Loucy (cell line): ENCODE measurements around the gene CDC73.

Source experiments
- EZH2phosphoT487 ChIP-seq: fragments of 200-600 bp; IDR thresholded peaks from 2 replicates; pipeline ENCODE4 v1.6.1; 2018; ENCODE audit warnings: antibody characterized with exemption, mild to moderate bottlenecking, moderate library complexity, borderline replicate concordance
- TF ChIP-seq, protein P1 (sequence below): fragments of 200-600 bp; sonication (generic); conservative IDR thresholded peaks from 2 replicates; pipeline ENCODE4 v1.5.1; 2014; ENCODE audit warnings: mild to moderate bottlenecking, antibody characterized with exemption, low read length

DNA sequence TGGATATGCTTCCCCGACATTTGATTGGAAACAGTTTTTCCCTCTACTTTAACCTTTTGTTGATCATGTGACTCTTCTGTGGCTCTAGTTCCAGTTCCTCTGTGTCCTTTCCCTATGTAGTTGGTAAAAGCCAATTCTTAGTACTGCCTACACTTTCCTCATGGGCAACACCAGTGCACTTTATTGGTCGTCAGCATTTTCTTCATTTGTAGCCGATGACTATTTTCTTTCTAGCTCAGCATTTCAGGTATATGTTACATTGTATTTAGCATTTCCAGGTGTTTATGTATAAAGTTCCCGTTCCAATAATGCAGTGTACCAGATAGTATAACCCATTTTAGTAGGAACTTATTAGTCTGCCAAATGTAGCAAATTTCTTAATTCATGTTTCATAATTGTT is 92.2 kb downstream of the CDC73 start:
- no peak for TF ChIP-seq EZH2phosphoT487
- TF ChIP-seq, protein P1, sequence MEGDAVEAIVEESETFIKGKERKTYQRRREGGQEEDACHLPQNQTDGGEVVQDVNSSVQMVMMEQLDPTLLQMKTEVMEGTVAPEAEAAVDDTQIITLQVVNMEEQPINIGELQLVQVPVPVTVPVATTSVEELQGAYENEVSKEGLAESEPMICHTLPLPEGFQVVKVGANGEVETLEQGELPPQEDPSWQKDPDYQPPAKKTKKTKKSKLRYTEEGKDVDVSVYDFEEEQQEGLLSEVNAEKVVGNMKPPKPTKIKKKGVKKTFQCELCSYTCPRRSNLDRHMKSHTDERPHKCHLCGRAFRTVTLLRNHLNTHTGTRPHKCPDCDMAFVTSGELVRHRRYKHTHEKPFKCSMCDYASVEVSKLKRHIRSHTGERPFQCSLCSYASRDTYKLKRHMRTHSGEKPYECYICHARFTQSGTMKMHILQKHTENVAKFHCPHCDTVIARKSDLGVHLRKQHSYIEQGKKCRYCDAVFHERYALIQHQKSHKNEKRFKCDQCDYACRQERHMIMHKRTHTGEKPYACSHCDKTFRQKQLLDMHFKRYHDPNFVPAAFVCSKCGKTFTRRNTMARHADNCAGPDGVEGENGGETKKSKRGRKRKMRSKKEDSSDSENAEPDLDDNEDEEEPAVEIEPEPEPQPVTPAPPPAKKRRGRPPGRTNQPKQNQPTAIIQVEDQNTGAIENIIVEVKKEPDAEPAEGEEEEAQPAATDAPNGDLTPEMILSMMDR, result no peak
